ENCODE data around the gene SORCS3. TPM values are rescaled to one million over a fixed set of nuclear protein-coding genes. Genes with fewer than 3 reads are reported as not detected.

SORCS3 gene
- total RNA-seq, 1 donor from 2014 or later, result 0.26 TPM

DNA sequence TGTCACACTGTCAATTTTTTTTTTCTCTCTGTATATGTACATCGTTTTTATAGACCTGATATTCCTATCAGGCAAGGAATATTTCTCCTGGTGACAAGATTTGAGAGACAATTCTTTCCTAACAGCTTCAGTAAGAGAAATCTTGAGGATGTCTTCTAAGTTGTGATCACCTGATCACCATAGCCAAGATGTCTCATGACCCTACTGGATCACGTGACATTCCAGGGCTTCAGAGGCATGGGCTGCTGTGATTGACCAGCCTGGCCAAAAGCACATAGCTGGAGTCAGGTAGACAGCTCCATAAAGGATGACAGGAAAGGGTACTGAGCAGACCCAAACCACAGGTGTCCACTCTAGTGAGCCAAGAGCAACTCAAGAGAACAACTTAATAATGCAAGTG, 444.9 kb downstream of the SORCS3 start:
- no peaks in the 10 kb centered on the region for H3K36me3 Mint-ChIP-seq

DNA sequence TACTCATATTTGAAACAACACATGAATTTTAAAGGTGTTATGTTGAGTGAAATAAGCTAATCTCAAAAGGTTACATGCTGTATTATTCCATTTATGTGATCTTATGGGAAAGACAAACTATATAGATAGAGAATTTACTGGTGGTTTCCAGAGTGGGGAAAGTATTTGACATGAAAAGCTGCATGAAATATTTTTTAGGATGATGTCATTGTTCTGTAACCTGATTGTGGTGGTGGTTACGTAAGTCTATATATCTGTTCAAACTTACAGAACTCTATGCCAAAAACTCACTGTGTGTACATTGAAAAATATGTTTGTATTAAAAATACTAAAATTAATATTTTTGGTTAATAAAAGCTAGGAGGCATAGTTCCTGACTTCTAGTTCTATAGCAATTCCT, 453.0 kb downstream of the SORCS3 start:
- Mint-ChIP-seq H3K4me1 (no peaks in the 10 kb centered on the region), H3K27me3 (ENCODE audit: insufficient read depth, low read depth) (no peaks in the 10 kb centered on the region), H3K4me3 (no peak overlapping the region), H3K27ac (no peak overlapping the region), H3K36me3 (no peaks in the 10 kb centered on the region), H3K9me3 (peaks cover 2% of the 10 kb centered on the region)
- Histone ChIP-seq H3K27ac (no peak overlapping the region), H3K4me1 (no peaks in the 10 kb centered on the region), H3K4me3 (no peak overlapping the region), H3K9ac (no peak overlapping the region), H3K4me2 (no peak overlapping the region), H3K9me3 (ENCODE audit: low read depth) (no peaks in the 10 kb centered on the region), H3K27me3 (no peaks in the 10 kb centered on the region), H3F3A (ENCODE audit: low read depth) (no peaks in the 10 kb centered on the region), H3K79me2 (ENCODE audit: low read depth) (no peaks in the 10 kb centered on the region), H2AFZ (replicated peaks) (no peak overlapping the region), H4K20me1 (ENCODE audit: low read depth) (no peaks in the 10 kb centered on the region), H3K36me3 (no peaks in the 10 kb centered on the region)
- DNase-seq (ENCODE audit: low spot score), result no peak
- TF ChIP-seq, protein P1, sequence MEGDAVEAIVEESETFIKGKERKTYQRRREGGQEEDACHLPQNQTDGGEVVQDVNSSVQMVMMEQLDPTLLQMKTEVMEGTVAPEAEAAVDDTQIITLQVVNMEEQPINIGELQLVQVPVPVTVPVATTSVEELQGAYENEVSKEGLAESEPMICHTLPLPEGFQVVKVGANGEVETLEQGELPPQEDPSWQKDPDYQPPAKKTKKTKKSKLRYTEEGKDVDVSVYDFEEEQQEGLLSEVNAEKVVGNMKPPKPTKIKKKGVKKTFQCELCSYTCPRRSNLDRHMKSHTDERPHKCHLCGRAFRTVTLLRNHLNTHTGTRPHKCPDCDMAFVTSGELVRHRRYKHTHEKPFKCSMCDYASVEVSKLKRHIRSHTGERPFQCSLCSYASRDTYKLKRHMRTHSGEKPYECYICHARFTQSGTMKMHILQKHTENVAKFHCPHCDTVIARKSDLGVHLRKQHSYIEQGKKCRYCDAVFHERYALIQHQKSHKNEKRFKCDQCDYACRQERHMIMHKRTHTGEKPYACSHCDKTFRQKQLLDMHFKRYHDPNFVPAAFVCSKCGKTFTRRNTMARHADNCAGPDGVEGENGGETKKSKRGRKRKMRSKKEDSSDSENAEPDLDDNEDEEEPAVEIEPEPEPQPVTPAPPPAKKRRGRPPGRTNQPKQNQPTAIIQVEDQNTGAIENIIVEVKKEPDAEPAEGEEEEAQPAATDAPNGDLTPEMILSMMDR (IDR thresholded peaks at IDR 0.05), result no peak

More for the DNA sequence above, 444.9 kb downstream of the SORCS3 start:
- Histone ChIP-seq H3K4me1 (no peaks in the 10 kb centered on the region), H3K4me2 (no peak overlapping the region), H3K36me3 (no peaks in the 10 kb centered on the region), H3K9me3 (ENCODE audit: low read depth) (no peaks in the 10 kb centered on the region), H3F3A (ENCODE audit: low read depth) (no peaks in the 10 kb centered on the region), H3K9ac (no peak overlapping the region), H3K4me3 (no peak overlapping the region), H3K27ac (no peak overlapping the region), H4K20me1 (ENCODE audit: low read depth) (no peaks in the 10 kb centered on the region), H3K79me2 (ENCODE audit: low read depth) (no peaks in the 10 kb centered on the region), H3K27me3 (no peaks in the 10 kb centered on the region), H2AFZ (replicated peaks) (no peak overlapping the region)
- Mint-ChIP-seq H3K9me3 (no peaks in the 10 kb centered on the region), H3K4me3 (no peak overlapping the region), H3K27ac (no peak overlapping the region), H3K4me1 (peaks cover 2% of the 10 kb centered on the region), H3K27me3 (ENCODE audit: insufficient read depth, low read depth) (no peaks in the 10 kb centered on the region)
- TF ChIP-seq, protein P1 (IDR thresholded peaks at IDR 0.05), result no peak
- no peak for TF ChIP-seq EZH2 (IDR thresholded peaks at IDR 0.05)
- no peak for TF ChIP-seq EZH2phosphoT487 (IDR thresholded peaks at IDR 0.05)
- DNase-seq (ENCODE audit: low spot score), result no peak

DNA sequence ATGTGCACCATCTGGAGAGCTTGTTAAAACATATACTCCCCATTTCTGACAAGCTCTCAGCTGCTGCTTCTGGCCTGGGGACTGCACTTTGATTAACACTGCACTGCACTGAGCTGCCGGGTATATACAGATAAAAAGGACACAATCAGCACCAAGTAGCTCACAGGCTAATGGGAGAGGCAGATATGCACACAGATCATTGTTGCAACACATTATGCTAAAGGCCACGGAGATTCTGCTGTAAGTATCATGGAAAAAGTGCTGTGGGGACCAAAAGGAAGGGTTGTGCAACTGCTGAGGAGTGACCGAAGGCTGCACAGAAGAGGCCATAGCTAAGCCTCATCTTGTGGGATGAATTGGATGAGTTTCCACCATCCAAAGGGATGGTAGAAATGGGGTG, 455.2 kb downstream of the SORCS3 start:
- Histone ChIP-seq H3K4me3 (no peak overlapping the region), H3K36me3 (no peaks in the 10 kb centered on the region), H3K27ac (no peak overlapping the region), H3K4me2 (no peak overlapping the region), H3K9ac (no peak overlapping the region), H3F3A (ENCODE audit: low read depth) (no peaks in the 10 kb centered on the region), H4K20me1 (ENCODE audit: low read depth) (no peaks in the 10 kb centered on the region), H3K9me3 (ENCODE audit: low read depth) (no peaks in the 10 kb centered on the region), H3K27me3 (no peaks in the 10 kb centered on the region), H3K4me1 (no peaks in the 10 kb centered on the region), H2AFZ (replicated peaks) (no peak overlapping the region), H3K79me2 (ENCODE audit: low read depth) (no peaks in the 10 kb centered on the region)
- TF ChIP-seq EZH2phosphoT487 (IDR thresholded peaks at IDR 0.05) (no peak), EZH2 (IDR thresholded peaks at IDR 0.05) (no peak)
- TF ChIP-seq, protein P1 (IDR thresholded peaks at IDR 0.05), result no peak
- H3K27me3 Mint-ChIP-seq (ENCODE audit: insufficient read depth, low read depth), result no peaks in the 10 kb centered on the region
- DNase-seq (ENCODE audit: low spot score), result no peak
- peaks cover 2% of the 10 kb centered on the region for H3K9me3 Mint-ChIP-seq
- H3K4me1 Mint-ChIP-seq, result no peaks in the 10 kb centered on the region
- H3K27ac Mint-ChIP-seq, result no peak overlapping the region
- H3K4me3 Mint-ChIP-seq, result no peak overlapping the region
- no peaks in the 10 kb centered on the region for H3K36me3 Mint-ChIP-seq

DNA sequence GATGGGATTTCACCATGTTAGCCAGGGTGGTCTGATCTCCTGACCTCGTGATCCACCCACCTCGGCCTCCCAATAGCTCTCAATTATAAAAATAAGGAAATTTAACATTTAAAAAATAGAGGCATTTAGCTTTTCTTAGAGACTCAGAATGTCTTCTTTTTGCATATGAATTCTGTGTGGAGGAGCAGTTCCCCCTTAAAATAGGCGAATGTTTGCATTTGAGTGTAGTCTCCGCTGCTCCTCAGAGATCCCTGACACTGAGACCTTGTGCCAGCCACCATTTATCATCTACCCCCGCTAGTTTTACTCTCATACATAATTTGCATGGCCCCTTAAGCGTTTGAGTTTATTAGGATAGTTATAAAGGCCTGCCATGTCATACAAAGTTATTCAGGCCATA, 461.9 kb downstream of the SORCS3 start:
- H3K4me3 Mint-ChIP-seq, result no peak overlapping the region
- Histone ChIP-seq H3K79me2 (ENCODE audit: low read depth) (no peaks in the 10 kb centered on the region), H3K27me3 (no peaks in the 10 kb centered on the region), H3F3A (ENCODE audit: low read depth) (no peaks in the 10 kb centered on the region), H3K36me3 (no peaks in the 10 kb centered on the region), H3K9me3 (ENCODE audit: low read depth) (no peaks in the 10 kb centered on the region), H3K4me2 (no peak overlapping the region), H3K4me1 (no peaks in the 10 kb centered on the region), H3K4me3 (no peak overlapping the region), H3K27ac (no peak overlapping the region), H4K20me1 (ENCODE audit: low read depth) (no peaks in the 10 kb centered on the region), H2AFZ (replicated peaks) (no peak overlapping the region), H3K9ac (no peak overlapping the region)
- no peaks in the 10 kb centered on the region for H3K36me3 Mint-ChIP-seq
- no peaks in the 10 kb centered on the region for H3K9me3 Mint-ChIP-seq
- DNase-seq (ENCODE audit: low spot score), result no peak
- TF ChIP-seq EZH2 (IDR thresholded peaks at IDR 0.05) (no peak), EZH2phosphoT487 (IDR thresholded peaks at IDR 0.05) (no peak)
- TF ChIP-seq, protein P1 (IDR thresholded peaks at IDR 0.05), result no peak
- peaks cover 3% of the 10 kb centered on the region for H3K4me1 Mint-ChIP-seq
- no peaks in the 10 kb centered on the region for H3K27me3 Mint-ChIP-seq (ENCODE audit: insufficient read depth, low read depth)
- no peak overlapping the region for H3K27ac Mint-ChIP-seq

Measured in neural progenitor cell (in vitro differentiated cells).